Astrocyte of the spinal cord (primary cell): ENCODE data around the gene TTC39B.

ENCODE experiments used
- DNase-seq: peaks from one replicate; pipeline ENCODE4 v3.0.0; 2011; ENCODE audit warnings: low read depth, low spot score
- H3K4me3 ChIP-seq: 2 replicates; pipeline ENCODE4 v1.5.1; 2011; ENCODE audit warnings: low read depth, mild to moderate bottlenecking, low read length, moderate library complexity
- in situ Hi-C: cut with HindIII; loops from 2 replicates; pipeline ENCODE4 v1.10.0; 2017; ENCODE audit warnings: low sequenced_read_pairs
- TF ChIP-seq, protein P1 (sequence below): IDR thresholded peaks from 2 replicates; pipeline ENCODE4 v1.5.1; 2012; ENCODE audit warnings: low read depth, mild to moderate bottlenecking, low read length, inconsistent platforms

Gene TTC39B

GRCh38 chr9:15294604-15295003 lies 12.4 kb downstream of the TTC39B start:
- DNase-seq = no peak
- H3K4me3 ChIP-seq = no peak overlapping the region
- in situ Hi-C loops = no loop called here
- TF ChIP-seq, protein P1, sequence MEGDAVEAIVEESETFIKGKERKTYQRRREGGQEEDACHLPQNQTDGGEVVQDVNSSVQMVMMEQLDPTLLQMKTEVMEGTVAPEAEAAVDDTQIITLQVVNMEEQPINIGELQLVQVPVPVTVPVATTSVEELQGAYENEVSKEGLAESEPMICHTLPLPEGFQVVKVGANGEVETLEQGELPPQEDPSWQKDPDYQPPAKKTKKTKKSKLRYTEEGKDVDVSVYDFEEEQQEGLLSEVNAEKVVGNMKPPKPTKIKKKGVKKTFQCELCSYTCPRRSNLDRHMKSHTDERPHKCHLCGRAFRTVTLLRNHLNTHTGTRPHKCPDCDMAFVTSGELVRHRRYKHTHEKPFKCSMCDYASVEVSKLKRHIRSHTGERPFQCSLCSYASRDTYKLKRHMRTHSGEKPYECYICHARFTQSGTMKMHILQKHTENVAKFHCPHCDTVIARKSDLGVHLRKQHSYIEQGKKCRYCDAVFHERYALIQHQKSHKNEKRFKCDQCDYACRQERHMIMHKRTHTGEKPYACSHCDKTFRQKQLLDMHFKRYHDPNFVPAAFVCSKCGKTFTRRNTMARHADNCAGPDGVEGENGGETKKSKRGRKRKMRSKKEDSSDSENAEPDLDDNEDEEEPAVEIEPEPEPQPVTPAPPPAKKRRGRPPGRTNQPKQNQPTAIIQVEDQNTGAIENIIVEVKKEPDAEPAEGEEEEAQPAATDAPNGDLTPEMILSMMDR = no peak

- TF ChIP-seq, protein P1 = no peak
- in situ Hi-C loops = no loop called here
- no peak for DNase-seq
- H3K4me3 ChIP-seq = no peak overlapping the region
Measured at GRCh38 chr9:15293804-15294316, 13.2 kb downstream of the TTC39B start.

- no peak overlapping the region for H3K4me3 ChIP-seq
- in situ Hi-C loops = no loop called here
- no peak for DNase-seq
- TF ChIP-seq, protein P1 = no peak
Measured at GRCh38 chr9:15293084-15293483, 13.9 kb downstream of the TTC39B start.

DNA sequence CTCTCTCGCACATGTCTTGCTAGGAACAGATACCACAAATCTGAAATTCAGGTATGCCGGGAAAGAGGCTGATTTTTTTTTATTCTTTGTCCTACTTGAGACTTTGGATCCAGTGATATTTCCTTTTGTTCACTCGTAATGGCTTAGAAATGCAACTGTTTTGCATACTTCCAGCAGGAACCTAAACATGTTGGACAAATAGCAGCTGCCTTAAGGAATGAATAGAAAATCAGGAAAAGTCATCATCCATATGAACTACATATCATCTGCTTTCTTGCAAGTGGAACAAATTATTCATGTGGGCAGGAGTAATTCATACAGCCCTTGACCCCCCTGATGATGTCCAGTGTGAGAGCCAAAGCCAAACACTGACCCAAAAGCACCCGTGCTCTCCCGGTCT lies 17.4 kb downstream of the TTC39B start:
- no peak overlapping the region for H3K4me3 ChIP-seq
- no peak for DNase-seq
- in situ Hi-C loops = no loop called here
- TF ChIP-seq, protein P1 = no peak

DNA sequence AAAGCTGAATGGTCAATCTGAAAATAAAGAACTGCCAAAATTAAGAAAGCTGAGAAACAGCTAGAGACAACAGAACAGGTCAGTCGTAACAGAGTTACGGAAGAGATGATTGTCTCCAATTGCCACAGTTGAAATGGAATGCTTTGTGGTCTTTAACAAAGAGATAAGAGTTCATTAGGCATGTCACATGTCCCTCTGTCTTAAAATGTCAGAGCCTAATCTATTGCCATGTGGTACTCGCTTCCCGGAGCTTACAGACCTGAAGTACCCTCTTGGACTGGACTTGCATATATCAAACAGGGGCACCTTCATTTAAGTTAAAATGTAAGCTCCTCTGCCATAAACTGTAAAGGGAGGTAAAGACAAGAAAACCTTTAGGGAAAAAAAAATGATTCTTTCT lies 19.7 kb downstream of the TTC39B start:
- in situ Hi-C loops = no loop called here
- H3K4me3 ChIP-seq = no peak overlapping the region
- DNase-seq = no peak
- TF ChIP-seq, protein P1 = no peak

DNA sequence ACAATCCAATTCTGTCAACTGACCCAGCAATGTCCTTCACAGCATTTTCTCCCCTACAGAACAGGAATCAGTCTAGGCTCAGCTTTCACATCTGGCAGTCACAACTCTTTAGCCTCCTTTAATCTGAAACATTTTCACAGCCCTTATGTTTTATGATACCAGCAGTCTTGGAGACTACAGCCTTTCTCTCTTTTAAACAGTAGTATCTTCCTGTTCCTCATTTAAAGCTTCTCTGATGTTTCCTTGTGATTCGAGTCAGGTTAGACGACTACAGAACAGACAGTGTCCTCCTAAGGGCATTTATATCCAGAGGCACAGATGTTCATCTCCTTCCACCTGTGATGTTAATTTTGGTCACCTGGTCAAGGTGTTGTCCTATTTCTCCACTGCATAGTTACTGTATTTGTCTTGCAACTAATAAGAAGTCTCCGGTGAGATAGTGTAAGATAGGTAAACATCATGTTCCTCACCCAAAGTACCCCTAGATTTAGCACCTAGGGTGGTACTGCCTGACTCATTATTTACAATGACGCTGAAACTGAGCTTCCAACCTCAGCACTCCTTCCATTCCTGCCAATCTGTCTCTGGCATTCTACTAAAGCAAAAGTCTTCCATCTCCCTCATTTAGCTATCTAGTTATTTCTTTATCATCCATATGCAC lies 20.7 kb downstream of the TTC39B start:
- TF ChIP-seq, protein P1 = no peak
- DNase-seq = no peak
- in situ Hi-C loops = no loop called here
- no peak overlapping the region for H3K4me3 ChIP-seq
